Gastrocnemius medialis (tissue), 4 donors: ENCODE results near the gene HS3ST4.

Experiments
- CTCF ChIP-seq, 5 experiments: fragments of 450-650 bp in 3 of 5; fragments of 200-600 bp in 2 of 5; sonication (generic) in 2 of 5; IDR thresholded peaks in 4 of 5; conservative IDR thresholded peaks in 1 of 5; 1 replicate in 4 of 5; 2 replicates in 1 of 5; pipeline ENCODE4 v1.5.1; 2016 to 2019; ENCODE audit warnings: antibody characterized with exemption in 5 of 5, mild to moderate bottlenecking in 3 of 5, moderate library complexity in 3 of 5
- POLR2A ChIP-seq, 2 donors: fragments of 450-650 bp; IDR thresholded peaks; one replicate each; pipeline ENCODE4 v1.6.1; 2017; ENCODE audit warnings: antibody characterized with exemption in 2 of 2, mild to moderate bottlenecking in 2 of 2, moderate library complexity in 2 of 2

- TF ChIP-seq CTCF (IDR thresholded peaks at IDR 0.05 in 4 of 5, conservative IDR thresholded peaks at IDR 0.05 in 1 of 5) (no peak), POLR2A (IDR thresholded peaks at IDR 0.05) (no peak)
These were observed 72.7 kb downstream of the HS3ST4 start for GRCh38 chr16:25764466-25764865.
